DND-41 (cell line): ENCODE measurements around the gene MBD3L2.

ENCODE experiments used
- ATAC-seq: fragments of 200-7000 bp; cut with Tn5 transposase; 3 replicates; pipeline ENCODE4 v1.9.1; 2021; ENCODE audit warnings: low read depth; ENCODE audit not compliant: insufficient read depth
- DNase-seq: peaks from one replicate; pipeline ENCODE4 v3.0.0-alpha.2; 2020
- H2AFZ ChIP-seq: 2 replicates; pipeline ENCODE4 v1.6.0; 2012; ENCODE audit warnings: low read depth, low read length
- H3K27ac ChIP-seq: 2 replicates; pipeline ENCODE4 v1.5.1; 2012; ENCODE audit warnings: low read length, inconsistent platforms
- H3K27me3 ChIP-seq: fragments of 200-600 bp; sonication (generic); 2 replicates; pipeline ENCODE4 v1.6.0; 2012; ENCODE audit warnings: low read length, mild to moderate bottlenecking, inconsistent platforms; ENCODE audit not compliant: insufficient read depth, poor library complexity
- H3K36me3 ChIP-seq: 2 replicates; pipeline ENCODE4 v1.5.1; 2012; ENCODE audit warnings: low read length, inconsistent platforms; ENCODE audit not compliant: insufficient read depth
- H3K4me1 ChIP-seq: 2 replicates; pipeline ENCODE4 v1.5.1; 2012; ENCODE audit warnings: mild to moderate bottlenecking, low read length; ENCODE audit not compliant: insufficient read depth
- H3K4me2 ChIP-seq: 2 replicates; pipeline ENCODE4 v1.6.0; 2012; ENCODE audit warnings: mild to moderate bottlenecking, moderate library complexity, low read length, inconsistent platforms; ENCODE audit not compliant: insufficient read depth
- H3K4me3 ChIP-seq, 2 experiments: fragments of 200-600 bp in 1 of 2; shearing (Covaris generic) in 1 of 2; 2 replicates each; pipeline ENCODE4 v1.5.1; 2012 to 2016; ENCODE audit warnings: inconsistent platforms in 2 of 2, low read length in 2 of 2, mild to moderate bottlenecking in 2 of 2, low read depth in 1 of 2, moderate library complexity in 1 of 2
- H3K79me2 ChIP-seq: 2 replicates; pipeline ENCODE4 v1.6.0; 2012; ENCODE audit warnings: low read length, inconsistent platforms; ENCODE audit not compliant: insufficient read depth
- H3K9ac ChIP-seq: 2 replicates; pipeline ENCODE4 v1.6.0; 2012; ENCODE audit warnings: low read depth, mild to moderate bottlenecking, inconsistent platforms, low read length, moderate library complexity
- H3K9me3 ChIP-seq: 2 replicates; pipeline ENCODE4 v1.5.1; 2012; ENCODE audit warnings: low read length, moderate library complexity, mild to moderate bottlenecking, inconsistent platforms; ENCODE audit not compliant: insufficient read depth, severe bottlenecking
- H4K20me1 ChIP-seq: 2 replicates; pipeline ENCODE4 v1.6.0; 2012; ENCODE audit warnings: low read length; ENCODE audit not compliant: insufficient read depth
- CTCF ChIP-seq: IDR thresholded peaks from 2 replicates; pipeline ENCODE4 v1.5.1; 2012; ENCODE audit warnings: borderline replicate concordance, low read length, moderate library complexity, mild to moderate bottlenecking; ENCODE audit not compliant: poor library complexity, severe bottlenecking; ENCODE audit errors: extremely low read depth
- EZH2 ChIP-seq: IDR thresholded peaks from 3 replicates; pipeline ENCODE4 v1.6.1; 2012; ENCODE audit warnings: borderline replicate concordance, low read depth, mild to moderate bottlenecking, moderate library complexity, low read length, inconsistent platforms; ENCODE audit not compliant: severe bottlenecking

Gene MBD3L2

GRCh38 chr19:7069042-7069903, 20.2 kb downstream of the MBD3L2 start, which contains the start of gene ZNF557:
Gene ZNF557, plus strand, starts transcription at chr19:7069703. Its CDS starts 5,372 bp downstream, at chr19:7075075.
- Histone ChIP-seq H3K4me3 (peak within 1 kb of the TSS; percentile 64 to 70), H3K4me2 (peak within 1 kb of the TSS; percentile 87), H3K79me2 (peaks cover 25% of the 10 kb centered on the region), H4K20me1 (0 out of 2 replicates have a peak, but pooled peaks cover 3% of the 10 kb centered on the region), H3K27ac (peak within 1 kb of the TSS; percentile 94), H3K36me3 (peaks cover 32% of the 10 kb centered on the region), H3K4me1 (peaks cover 21% of the 10 kb centered on the region), H3K27me3 (no peaks in the 10 kb centered on the region), H3K9me3 (no peaks in the 10 kb centered on the region), H2AFZ (peak within 1 kb of the TSS; percentile 95), H3K9ac (peak within 1 kb of the TSS; percentile 82)
- peak; percentile 98 for DNase-seq
- TF ChIP-seq CTCF (no peak), EZH2 (no peak)
- peak; percentile 93 for ATAC-seq

DNA sequence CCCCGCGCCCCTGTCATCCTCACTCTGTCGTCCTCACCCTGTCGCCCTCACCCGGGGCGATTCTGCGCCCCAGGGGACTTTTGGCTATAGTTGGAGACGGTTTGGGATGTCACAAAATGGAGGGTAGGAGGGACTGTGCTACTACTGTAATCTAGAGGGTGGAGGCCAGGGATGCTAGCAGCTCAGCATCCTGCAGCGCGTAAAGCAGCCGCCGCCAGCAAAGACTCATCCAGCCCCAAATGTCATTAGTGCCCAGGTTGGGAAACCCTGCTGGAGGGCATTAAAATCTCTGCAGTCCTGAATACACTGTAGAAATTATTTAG, 20.7 kb downstream of the MBD3L2 start:
- no peak for DNase-seq
- Histone ChIP-seq H3K9me3 (no peaks in the 10 kb centered on the region), H2AFZ (peak overlapping the region; percentile 95), H3K4me1 (peaks cover 21% of the 10 kb centered on the region), H3K27me3 (no peaks in the 10 kb centered on the region), H3K4me2 (peak overlapping the region; percentile 87), H3K79me2 (peaks cover 25% of the 10 kb centered on the region), H4K20me1 (0 out of 2 replicates have a peak, but pooled peaks cover 3% of the 10 kb centered on the region), H3K9ac (peak overlapping the region; percentile 82), H3K27ac (peak overlapping the region; percentile 94), H3K4me3 (peak overlapping the region; percentile 64 to 70), H3K36me3 (peaks cover 38% of the 10 kb centered on the region)
- TF ChIP-seq EZH2 (no peak), CTCF (no peak)
- ATAC-seq: peak; percentile 17

- Histone ChIP-seq H3K9ac (no peak overlapping the region), H3K36me3 (peaks cover 64% of the 10 kb centered on the region), H4K20me1 (0 out of 2 replicates have a peak, but pooled peaks cover 3% of the 10 kb centered on the region), H3K4me3 (no peak overlapping the region), H3K9me3 (peaks cover 18% of the 10 kb centered on the region), H2AFZ (no peak overlapping the region), H3K79me2 (peaks cover 25% of the 10 kb centered on the region), H3K27me3 (no peaks in the 10 kb centered on the region), H3K27ac (no peak overlapping the region), H3K4me1 (peaks cover 21% of the 10 kb centered on the region), H3K4me2 (no peak overlapping the region)
- TF ChIP-seq CTCF (no peak), EZH2 (no peak)
- DNase-seq (no peak), ATAC-seq (no peak)
Observed at GRCh38 chr19:7072541-7072940, 23.4 kb downstream of the MBD3L2 start.
